Uterus (tissue), 4 donors: ENCODE data around the gene CYBC1. TPM values are rescaled to one million over a fixed set of nuclear protein-coding genes. Genes with fewer than 3 reads are reported as not detected.

Source experiments
- DNase-seq, 2 donors: peaks; one replicate each; pipeline ENCODE4 v3.0.0-alpha.2; 2019 to 2020
- H3K27ac ChIP-seq, 2 donors: fragments of 200-600 bp; sonication (generic); 1 replicate in 1 of 2; 2 replicates in 1 of 2; pipeline ENCODE4 v1.5.1; 2016 to 2018
- H3K27me3 ChIP-seq, 2 donors: fragments of 200-600 bp; sonication (generic); one replicate each; pipeline ENCODE4 v1.5.1; 2018 to 2019; ENCODE audit warnings: control low read depth in 1 of 2
- H3K36me3 ChIP-seq, 2 donors: fragments of 200-600 bp; sonication (generic); one replicate each; pipeline ENCODE4 v1.5.1; 2019; ENCODE audit warnings: control low read depth in 1 of 2
- H3K4me1 ChIP-seq, 2 donors: fragments of 200-600 bp; sonication (generic); one replicate each; pipeline ENCODE4 v1.5.1; 2018 to 2019; ENCODE audit warnings: control low read depth in 1 of 2
- H3K4me3 ChIP-seq, 2 donors: fragments of 200-600 bp; sonication (generic); 1 replicate in 1 of 2; 2 replicates in 1 of 2; pipeline ENCODE4 v1.5.1; 2018 to 2019; ENCODE audit warnings: mild to moderate bottlenecking in 1 of 2
- H3K9me3 ChIP-seq, 2 donors: fragments of 200-600 bp; sonication (generic); one replicate each; pipeline ENCODE4 v1.5.1; 2019; ENCODE audit warnings: control low read depth in 1 of 2
- POLR2A ChIP-seq, 2 donors: fragments of 450-650 bp; IDR thresholded peaks; one replicate each; pipeline ENCODE4 v1.6.1; 2016; ENCODE audit warnings: antibody characterized with exemption in 2 of 2, mild to moderate bottlenecking in 1 of 2, moderate library complexity in 1 of 2
- intact Hi-C: fragments of 100-400 bp; cut with DNase I; formaldehyde crosslinking; loops from one replicate; pipeline ENCODE4 v1.15.1; 2023; ENCODE audit warnings: low total_unique reads
- total RNA-seq, 4 donors: library from RNA; depleted of rRNA in 3 of 4; stranded (reverse); fragments of >200 nt in 3 of 4; gene quantifications; one replicate each; pipeline versions ENCODE4 v1.1.0 to v1.2.4, GENCODE V29; 2014 to 2023
- TF ChIP-seq, protein P1 (sequence below), 4 experiments: fragments of 200-600 bp in 2 of 4; fragments of 450-650 bp in 2 of 4; sonication (generic) in 2 of 4; IDR thresholded peaks; one replicate each; pipeline ENCODE4 v1.5.1; 2016 to 2019; ENCODE audit warnings: antibody characterized with exemption in 4 of 4, mild to moderate bottlenecking in 2 of 4, moderate library complexity in 1 of 4
- donor health status: DM: yes; HTN: yes; CAD: no.

The CYBC1 gene
- total RNA-seq, 4 donors from 2014 or later: 12.0 to 93.7 (median 32.5) TPM

DNA sequence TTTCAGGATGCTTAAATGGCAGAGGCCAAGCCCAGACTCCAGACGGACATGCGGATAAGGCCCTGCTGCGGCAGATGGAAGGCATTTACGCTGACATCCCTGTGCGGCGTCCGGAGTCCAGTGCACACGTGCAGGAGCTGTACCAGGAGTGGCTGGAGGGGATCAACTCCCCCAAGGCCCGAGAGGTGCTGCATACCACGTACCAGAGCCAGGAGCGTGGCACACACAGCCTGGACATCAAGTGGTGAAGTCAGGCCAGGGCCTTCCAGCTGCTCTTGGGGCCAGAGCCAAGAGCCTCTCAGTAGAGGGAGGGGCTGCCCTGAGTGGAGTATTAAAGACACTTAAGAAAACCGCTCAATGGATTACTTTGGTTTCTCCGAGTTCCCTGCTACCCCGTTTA, 37.4 kb upstream of the CYBC1 start:
- Histone ChIP-seq H3K27ac (no peak overlapping the region), H3K4me1 (no peaks in the 10 kb centered on the region), H3K9me3 (no peaks in the 10 kb centered on the region), H3K27me3 (no peaks in the 10 kb centered on the region), H3K4me3 (no peak overlapping the region), H3K36me3 (no peaks in the 10 kb centered on the region)
- no peak for DNase-seq
- TF ChIP-seq POLR2A (IDR thresholded peaks at IDR 0.05): no peak
- TF ChIP-seq, protein P1, sequence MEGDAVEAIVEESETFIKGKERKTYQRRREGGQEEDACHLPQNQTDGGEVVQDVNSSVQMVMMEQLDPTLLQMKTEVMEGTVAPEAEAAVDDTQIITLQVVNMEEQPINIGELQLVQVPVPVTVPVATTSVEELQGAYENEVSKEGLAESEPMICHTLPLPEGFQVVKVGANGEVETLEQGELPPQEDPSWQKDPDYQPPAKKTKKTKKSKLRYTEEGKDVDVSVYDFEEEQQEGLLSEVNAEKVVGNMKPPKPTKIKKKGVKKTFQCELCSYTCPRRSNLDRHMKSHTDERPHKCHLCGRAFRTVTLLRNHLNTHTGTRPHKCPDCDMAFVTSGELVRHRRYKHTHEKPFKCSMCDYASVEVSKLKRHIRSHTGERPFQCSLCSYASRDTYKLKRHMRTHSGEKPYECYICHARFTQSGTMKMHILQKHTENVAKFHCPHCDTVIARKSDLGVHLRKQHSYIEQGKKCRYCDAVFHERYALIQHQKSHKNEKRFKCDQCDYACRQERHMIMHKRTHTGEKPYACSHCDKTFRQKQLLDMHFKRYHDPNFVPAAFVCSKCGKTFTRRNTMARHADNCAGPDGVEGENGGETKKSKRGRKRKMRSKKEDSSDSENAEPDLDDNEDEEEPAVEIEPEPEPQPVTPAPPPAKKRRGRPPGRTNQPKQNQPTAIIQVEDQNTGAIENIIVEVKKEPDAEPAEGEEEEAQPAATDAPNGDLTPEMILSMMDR (IDR thresholded peaks at IDR 0.05): no peak
- intact Hi-C loops: no loop called here

DNA sequence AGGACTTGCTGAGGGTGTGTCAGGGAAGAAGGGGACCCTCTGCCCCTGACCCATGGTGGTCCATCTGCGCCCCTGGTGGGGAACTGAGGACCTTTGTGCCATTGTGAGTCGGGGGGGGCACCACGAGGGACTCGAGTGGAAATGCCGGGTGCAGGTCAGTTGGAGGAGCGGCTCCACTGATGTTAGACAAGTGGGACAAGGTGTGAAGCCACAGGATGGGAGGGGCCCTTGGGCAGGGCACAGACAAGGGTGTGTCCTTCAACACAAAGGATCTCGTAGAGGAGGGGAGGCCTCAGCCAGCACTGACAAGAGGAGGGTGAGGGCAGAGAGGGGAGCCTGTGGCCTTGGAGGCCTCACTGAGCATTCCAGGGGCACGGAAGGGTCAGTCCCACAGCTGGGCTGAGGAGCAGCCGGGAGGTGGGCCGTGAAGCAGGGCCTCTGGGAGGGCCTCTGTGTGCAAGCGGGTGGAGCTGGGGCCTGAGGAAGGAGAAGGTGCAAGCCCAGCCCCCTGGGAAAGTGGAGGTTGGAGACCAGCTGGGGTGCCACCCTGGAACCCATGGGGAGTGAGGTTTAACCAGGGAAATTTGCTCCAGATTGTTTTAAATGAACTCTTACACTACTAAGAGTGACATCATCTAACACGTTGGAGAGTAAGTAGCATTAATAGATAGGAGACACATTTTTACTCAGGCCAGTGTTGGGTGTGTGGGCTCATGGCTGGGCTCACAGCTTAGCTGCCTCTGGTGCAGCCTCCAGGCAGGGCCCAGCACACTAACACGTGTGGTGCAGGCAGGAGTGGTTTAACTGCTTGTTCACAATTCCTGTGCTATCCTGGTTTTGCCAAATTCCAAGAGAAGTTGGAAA, 35.9 kb upstream of the CYBC1 start:
- TF ChIP-seq, protein P1 (IDR thresholded peaks at IDR 0.05): no peak
- TF ChIP-seq POLR2A (IDR thresholded peaks at IDR 0.05): no peak
- no peaks in the 10 kb centered on the region for H3K9me3 ChIP-seq
- DNase-seq: no peak
- H3K27ac ChIP-seq: no peak overlapping the region
- H3K36me3 ChIP-seq: no peaks in the 10 kb centered on the region
- no peaks in the 10 kb centered on the region for H3K4me1 ChIP-seq
- intact Hi-C loops: no loop called here
- H3K4me3 ChIP-seq: no peak overlapping the region
- H3K27me3 ChIP-seq: no peaks in the 10 kb centered on the region

- Histone ChIP-seq H3K9me3 (no peaks in the 10 kb centered on the region), H3K36me3 (no peaks in the 10 kb centered on the region), H3K27ac (no peak overlapping the region), H3K27me3 (no peaks in the 10 kb centered on the region), H3K4me1 (no peaks in the 10 kb centered on the region), H3K4me3 (no peak overlapping the region)
- no peak for DNase-seq
- intact Hi-C loops: no loop called here
- TF ChIP-seq, protein P1 (IDR thresholded peaks at IDR 0.05): no peak
- no peak for TF ChIP-seq POLR2A (IDR thresholded peaks at IDR 0.05)
These were observed 33.3 kb upstream of the CYBC1 start for GRCh38 chr17:82483836-82484235.

DNA sequence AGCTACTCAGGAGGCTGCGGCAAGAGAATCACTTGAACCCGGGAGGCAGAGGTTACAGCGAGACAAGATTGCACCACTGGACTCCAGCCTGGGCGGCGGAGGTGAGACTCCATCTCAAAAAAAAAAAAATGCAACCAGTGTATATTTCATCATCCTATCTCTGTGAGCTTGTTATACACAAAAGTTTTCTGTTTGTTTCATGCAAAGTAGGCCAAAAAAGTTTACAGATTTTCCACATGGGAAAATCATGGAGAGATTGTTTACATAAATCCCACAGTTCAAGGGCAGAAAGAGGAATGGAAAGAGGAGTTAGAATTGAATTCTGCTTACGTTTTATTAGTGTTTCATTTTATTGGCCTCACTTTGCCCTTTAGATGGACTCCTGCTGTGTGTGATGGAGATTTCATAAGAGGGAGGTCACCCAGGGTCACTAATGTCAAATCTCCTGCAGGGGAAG, 32.7 kb upstream of the CYBC1 start:
- no peak overlapping the region for H3K27ac ChIP-seq
- TF ChIP-seq, protein P1 (IDR thresholded peaks at IDR 0.05): no peak
- no peak for TF ChIP-seq POLR2A (IDR thresholded peaks at IDR 0.05)
- no peak overlapping the region for H3K4me3 ChIP-seq
- no peaks in the 10 kb centered on the region for H3K9me3 ChIP-seq
- no peaks in the 10 kb centered on the region for H3K36me3 ChIP-seq
- H3K4me1 ChIP-seq: no peaks in the 10 kb centered on the region
- no peak for DNase-seq
- intact Hi-C loops: no loop called here
- H3K27me3 ChIP-seq: no peaks in the 10 kb centered on the region

DNA sequence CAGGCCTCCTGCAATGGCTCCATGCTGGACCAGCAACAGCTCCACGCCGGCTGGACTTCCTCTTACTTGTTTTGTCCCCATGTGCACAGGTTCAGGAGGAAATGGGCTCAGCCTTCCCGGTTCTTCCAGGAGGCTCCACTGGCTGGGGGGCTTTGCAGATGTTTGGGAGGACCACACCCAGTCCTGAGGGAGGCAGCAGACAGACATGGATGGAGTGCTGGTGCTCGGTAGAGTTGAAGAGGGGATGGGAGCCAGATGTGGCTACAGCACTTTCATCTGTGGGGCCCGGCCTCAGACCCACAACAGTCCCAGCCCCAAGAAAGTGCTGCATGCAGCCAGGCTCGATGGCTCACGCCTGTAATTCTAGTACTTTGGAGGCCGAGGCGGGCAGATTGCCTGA, 29.8 kb upstream of the CYBC1 start:
- H3K9me3 ChIP-seq: no peaks in the 10 kb centered on the region
- no peaks in the 10 kb centered on the region for H3K36me3 ChIP-seq
- intact Hi-C loops: no loop called here
- DNase-seq: no peak
- H3K27me3 ChIP-seq: no peaks in the 10 kb centered on the region
- no peak overlapping the region for H3K4me3 ChIP-seq
- TF ChIP-seq POLR2A (IDR thresholded peaks at IDR 0.05): no peak
- TF ChIP-seq, protein P1 (IDR thresholded peaks at IDR 0.05): no peak
- H3K4me1 ChIP-seq: no peaks in the 10 kb centered on the region
- no peak overlapping the region for H3K27ac ChIP-seq
